ENCODE measurements around the gene FGF8. TPM values are rescaled to one million over a fixed set of nuclear protein-coding genes. Genes with fewer than 3 reads are reported as not detected.

FGF8 gene
- total and polyA plus RNA-seq, 2 of the 13 experiments (the other 11 are each of a cell fraction or from before 2014, with no cell fraction given), result not detected

- TF ChIP-seq ERF (CRISPR knock-in tag; IDR thresholded peaks at IDR 0.05) (0 out of 2 replicates have a peak, but pooled peaks have one; percentile 14), TOE1 (CRISPR knock-in tag; IDR thresholded peaks at IDR 0.05) (no peak), FUBP1 (CRISPR knock-in tag; IDR thresholded peaks at IDR 0.05; ENCODE audit: borderline replicate concordance) (no peak), ZNF672 (CRISPR knock-in tag; IDR thresholded peaks at IDR 0.05) (no peak), RAD51 (IDR thresholded peaks at IDR 0.05; ENCODE audit: borderline replicate concordance) (no peak), HMGXB4 (CRISPR knock-in tag; IDR thresholded peaks at IDR 0.05; ENCODE audit: borderline replicate concordance in 1 of 2, low read depth in 1 of 2) (peak; percentile 10 to 41; a peak in 3 of 4 replicates), TCF7 (IDR thresholded peaks at IDR 0.05; ENCODE audit: low read depth) (no peak), ZNF557 (CRISPR knock-in tag; IDR thresholded peaks at IDR 0.05) (0 out of 2 replicates have a peak, but pooled peaks have one; percentile 35), ZEB1 (IDR thresholded peaks at IDR 0.05; ENCODE audit: insufficient replicate concordance, low read depth) (no peak), TCF12 (IDR thresholded peaks at IDR 0.05) (no peak), TCF12 (CRISPR knock-in tag; IDR thresholded peaks at IDR 0.05) (no peak), SSRP1 (CRISPR knock-in tag; IDR thresholded peaks at IDR 0.05) (peak; percentile 73; the same call in 1 of the 2 replicates), GTF3A (CRISPR knock-in tag; conservative IDR thresholded peaks at IDR 0.05) (no peak; the same call in 1 of the 2 replicates), ZNF251 (CRISPR knock-in tag; IDR thresholded peaks at IDR 0.05) (no peak)
- TF ChIP-seq, protein P1, sequence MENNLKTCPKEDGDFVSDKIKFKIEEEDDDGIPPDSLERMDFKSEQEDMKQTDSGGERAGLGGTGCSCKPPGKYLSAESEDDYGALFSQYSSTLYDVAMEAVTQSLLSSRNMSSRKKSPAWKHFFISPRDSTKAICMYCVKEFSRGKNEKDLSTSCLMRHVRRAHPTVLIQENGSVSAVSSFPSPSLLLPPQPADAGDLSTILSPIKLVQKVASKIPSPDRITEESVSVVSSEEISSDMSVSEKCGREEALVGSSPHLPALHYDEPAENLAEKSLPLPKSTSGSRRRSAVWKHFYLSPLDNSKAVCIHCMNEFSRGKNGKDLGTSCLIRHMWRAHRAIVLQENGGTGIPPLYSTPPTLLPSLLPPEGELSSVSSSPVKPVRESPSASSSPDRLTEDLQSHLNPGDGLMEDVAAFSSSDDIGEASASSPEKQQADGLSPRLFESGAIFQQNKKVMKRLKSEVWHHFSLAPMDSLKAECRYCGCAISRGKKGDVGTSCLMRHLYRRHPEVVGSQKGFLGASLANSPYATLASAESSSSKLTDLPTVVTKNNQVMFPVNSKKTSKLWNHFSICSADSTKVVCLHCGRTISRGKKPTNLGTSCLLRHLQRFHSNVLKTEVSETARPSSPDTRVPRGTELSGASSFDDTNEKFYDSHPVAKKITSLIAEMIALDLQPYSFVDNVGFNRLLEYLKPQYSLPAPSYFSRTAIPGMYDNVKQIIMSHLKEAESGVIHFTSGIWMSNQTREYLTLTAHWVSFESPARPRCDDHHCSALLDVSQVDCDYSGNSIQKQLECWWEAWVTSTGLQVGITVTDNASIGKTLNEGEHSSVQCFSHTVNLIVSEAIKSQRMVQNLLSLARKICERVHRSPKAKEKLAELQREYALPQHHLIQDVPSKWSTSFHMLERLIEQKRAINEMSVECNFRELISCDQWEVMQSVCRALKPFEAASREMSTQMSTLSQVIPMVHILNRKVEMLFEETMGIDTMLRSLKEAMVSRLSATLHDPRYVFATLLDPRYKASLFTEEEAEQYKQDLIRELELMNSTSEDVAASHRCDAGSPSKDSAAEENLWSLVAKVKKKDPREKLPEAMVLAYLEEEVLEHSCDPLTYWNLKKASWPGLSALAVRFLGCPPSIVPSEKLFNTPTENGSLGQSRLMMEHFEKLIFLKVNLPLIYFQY (CRISPR knock-in tag; IDR thresholded peaks at IDR 0.05; ENCODE audit: borderline replicate concordance), result no peak
- TF ChIP-seq, protein P2, sequence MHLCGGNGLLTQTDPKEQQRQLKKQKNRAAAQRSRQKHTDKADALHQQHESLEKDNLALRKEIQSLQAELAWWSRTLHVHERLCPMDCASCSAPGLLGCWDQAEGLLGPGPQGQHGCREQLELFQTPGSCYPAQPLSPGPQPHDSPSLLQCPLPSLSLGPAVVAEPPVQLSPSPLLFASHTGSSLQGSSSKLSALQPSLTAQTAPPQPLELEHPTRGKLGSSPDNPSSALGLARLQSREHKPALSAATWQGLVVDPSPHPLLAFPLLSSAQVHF (CRISPR knock-in tag; IDR thresholded peaks at IDR 0.05), result no peak
- TF ChIP-seq, protein P3, sequence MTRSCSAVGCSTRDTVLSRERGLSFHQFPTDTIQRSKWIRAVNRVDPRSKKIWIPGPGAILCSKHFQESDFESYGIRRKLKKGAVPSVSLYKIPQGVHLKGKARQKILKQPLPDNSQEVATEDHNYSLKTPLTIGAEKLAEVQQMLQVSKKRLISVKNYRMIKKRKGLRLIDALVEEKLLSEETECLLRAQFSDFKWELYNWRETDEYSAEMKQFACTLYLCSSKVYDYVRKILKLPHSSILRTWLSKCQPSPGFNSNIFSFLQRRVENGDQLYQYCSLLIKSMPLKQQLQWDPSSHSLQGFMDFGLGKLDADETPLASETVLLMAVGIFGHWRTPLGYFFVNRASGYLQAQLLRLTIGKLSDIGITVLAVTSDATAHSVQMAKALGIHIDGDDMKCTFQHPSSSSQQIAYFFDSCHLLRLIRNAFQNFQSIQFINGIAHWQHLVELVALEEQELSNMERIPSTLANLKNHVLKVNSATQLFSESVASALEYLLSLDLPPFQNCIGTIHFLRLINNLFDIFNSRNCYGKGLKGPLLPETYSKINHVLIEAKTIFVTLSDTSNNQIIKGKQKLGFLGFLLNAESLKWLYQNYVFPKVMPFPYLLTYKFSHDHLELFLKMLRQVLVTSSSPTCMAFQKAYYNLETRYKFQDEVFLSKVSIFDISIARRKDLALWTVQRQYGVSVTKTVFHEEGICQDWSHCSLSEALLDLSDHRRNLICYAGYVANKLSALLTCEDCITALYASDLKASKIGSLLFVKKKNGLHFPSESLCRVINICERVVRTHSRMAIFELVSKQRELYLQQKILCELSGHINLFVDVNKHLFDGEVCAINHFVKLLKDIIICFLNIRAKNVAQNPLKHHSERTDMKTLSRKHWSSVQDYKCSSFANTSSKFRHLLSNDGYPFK (CRISPR knock-in tag; IDR thresholded peaks at IDR 0.05; ENCODE audit: borderline replicate concordance), result 0 out of 2 replicates have a peak, but pooled peaks have one; percentile 43
These were observed 42.4 kb upstream of the FGF8 start, which contains the start of gene OGA (continued) for GRCh38 chr10:101818119-101818871.
